ENCODE data around the gene CCR4. TPM values are rescaled to one million over a fixed set of nuclear protein-coding genes. Genes with fewer than 3 reads are reported as not detected.
"Not testable (repeated sequence)": the region's sequence is repeated elsewhere in the genome, so short reads cannot be mapped to it uniquely, and the experiment has no call there.

CCR4 gene
- total and polyA plus RNA-seq, 10 donors = 0.28 to 9.4 (median 4.9) TPM

DNA sequence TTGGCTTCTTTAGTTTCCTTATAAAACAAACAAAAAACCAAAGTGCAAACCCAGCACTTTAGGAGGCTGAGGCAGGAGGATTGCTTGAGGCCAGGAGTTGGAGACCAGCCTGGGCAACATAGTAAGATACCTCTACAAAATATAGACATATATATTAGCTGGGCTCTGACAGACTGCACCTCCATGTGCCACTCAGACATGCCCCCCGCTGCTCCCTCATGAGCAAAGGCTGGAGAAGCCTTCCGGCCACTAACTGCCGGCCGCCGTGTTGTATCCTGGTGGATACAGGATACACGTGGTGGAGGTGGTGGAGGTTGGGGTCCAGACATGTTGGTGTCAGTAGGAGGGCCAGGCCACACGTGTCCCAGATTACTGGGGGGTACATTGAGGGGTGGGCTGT is 29.4 kb upstream of the CCR4 start:
- no peak overlapping the region for H3K4me3 ChIP-seq
- intact Hi-C loops (cut with DNase I; ENCODE audit: low total_unique reads) = no loop called here
- peaks cover 0 to 12% (median 11%) of the 10 kb centered on the region in 8 donors for H3K9me3 ChIP-seq
- DNase-seq = no peak
- no peaks in the 10 kb centered on the region for H3K36me3 ChIP-seq
- TF ChIP-seq POLR2A (IDR thresholded peaks at IDR 0.05) (no peak), CTCF (IDR thresholded peaks at IDR 0.05 in 8 of 11, conservative IDR thresholded peaks at IDR 0.05 in 3 of 11) (no peak), POLR2AphosphoS5 (IDR thresholded peaks at IDR 0.05) (no peak)
- no peaks in the 10 kb centered on the region for H3K4me1 ChIP-seq
- WGBS, 5 donors = 84 to 92% (median 86%) methylated on average over 7 of the region's 7 CpGs
- no peak overlapping the region for H3K27ac ChIP-seq
- H3K27me3 ChIP-seq (replicated peaks in 1 of 7) = peaks cover 0 to 10% (median 0%) of the 10 kb centered on the region in 7 donors

GRCh38 chr3:32930161-32930560 is 21.3 kb upstream of the CCR4 start:
- Histone ChIP-seq H3K36me3 (no peaks in the 10 kb centered on the region), H3K27me3 (replicated peaks in 1 of 7) (peaks cover 0 to 12% (median 0%) of the 10 kb centered on the region in 7 donors), H3K4me1 (no peaks in the 10 kb centered on the region), H3K9me3 (no peaks in the 10 kb centered on the region), H3K27ac (no peak overlapping the region), H3K4me3 (no peak overlapping the region)
- no peak for DNase-seq
- TF ChIP-seq POLR2AphosphoS5 (IDR thresholded peaks at IDR 0.05) = no peak
- no peak for TF ChIP-seq CTCF (IDR thresholded peaks at IDR 0.05 in 8 of 11, conservative IDR thresholded peaks at IDR 0.05 in 3 of 11)
- no peak for TF ChIP-seq POLR2A (IDR thresholded peaks at IDR 0.05)
- intact Hi-C loops (cut with DNase I; ENCODE audit: low total_unique reads) = loop anchor here (5.0 kb wide), 1 partner anchor 418 kb away; no protein-coding TSS in a partner anchor
- 91 to 98% (median 93%) methylated on average over 3 of the region's 3 CpGs for WGBS, 5 donors

DNA sequence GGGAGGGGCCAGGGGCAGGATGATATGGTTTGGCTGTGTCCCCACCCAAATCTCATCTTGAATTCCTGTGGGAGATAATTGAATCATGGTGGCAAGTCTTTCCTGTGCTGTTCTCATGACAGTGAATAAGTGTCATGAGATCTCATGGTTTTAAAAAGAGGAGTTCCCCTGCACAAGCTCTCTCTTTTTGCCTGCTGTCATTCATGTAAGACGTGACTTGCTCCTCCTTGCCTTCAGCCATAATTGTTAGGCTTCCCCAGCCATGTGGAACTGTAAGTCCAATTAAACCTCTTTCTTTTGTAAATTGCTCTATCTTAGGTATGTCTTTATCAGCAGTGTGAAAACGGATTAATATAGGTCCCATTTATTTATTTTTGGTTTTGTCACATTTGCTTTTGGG is 20.2 kb upstream of the CCR4 start:
- H3K4me1 ChIP-seq, H3K36me3 ChIP-seq, H3K4me3 ChIP-seq, DNase-seq, H3K9me3 ChIP-seq, H3K27ac ChIP-seq: not testable (repeated sequence)
- intact Hi-C loops (cut with DNase I; ENCODE audit: low total_unique reads) = loop anchor here (5.0 kb wide), 1 partner anchor 419 kb away; no protein-coding TSS in a partner anchor
- H3K27me3 ChIP-seq (replicated peaks in 1 of 7) = peaks cover 0 to 11% (median 0%) of the 10 kb centered on the region in 7 donors
- 75 to 87% (median 84%) methylated on average over 2 of the region's 2 CpGs for WGBS, 5 donors

DNA sequence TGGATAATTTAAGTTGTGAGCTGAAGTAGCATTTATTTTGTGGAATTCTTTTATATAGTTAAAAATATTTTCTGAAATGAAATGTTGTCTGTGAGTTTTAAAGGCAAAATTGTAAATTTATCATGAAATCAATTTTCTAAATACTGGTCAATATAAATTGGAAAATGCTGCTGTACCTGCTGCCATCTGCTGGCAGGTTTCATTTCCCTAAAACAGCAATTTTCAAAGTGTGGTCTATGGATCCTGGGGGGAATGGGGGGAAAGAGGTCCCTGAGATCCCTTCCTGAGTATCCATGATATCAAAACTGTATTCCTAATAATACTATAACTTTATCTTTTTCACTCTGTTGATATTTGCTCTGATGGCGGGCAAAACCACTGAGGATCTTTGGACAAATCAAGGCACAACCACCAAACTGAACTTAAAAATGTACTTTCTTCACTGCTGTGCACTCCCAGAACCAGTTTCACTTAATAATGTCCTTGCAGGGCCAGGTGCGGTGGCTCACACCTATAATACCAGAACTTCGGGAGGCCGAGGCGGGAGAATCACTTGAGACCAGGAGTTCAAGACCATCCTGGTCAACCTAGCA is 17.2 kb upstream of the CCR4 start:
- Histone ChIP-seq H3K27me3 (replicated peaks in 1 of 7) (no peaks in the 10 kb centered on the region), H3K4me3 (no peak overlapping the region), H3K27ac (no peak overlapping the region), H3K9me3 (no peaks in the 10 kb centered on the region), H3K4me1 (no peaks in the 10 kb centered on the region), H3K36me3 (no peaks in the 10 kb centered on the region)
- no peak for DNase-seq
- intact Hi-C loops (cut with DNase I; ENCODE audit: low total_unique reads) = loop anchor here (5.0 kb wide), 1 partner anchor 422 kb away; no protein-coding TSS in a partner anchor
- 73 to 95% (median 87%) methylated on average over 5 of the region's 5 CpGs for WGBS, 5 donors
- TF ChIP-seq CTCF (IDR thresholded peaks at IDR 0.05 in 8 of 11, conservative IDR thresholded peaks at IDR 0.05 in 3 of 11) (peak in 8 of 11 experiments; percentile 4 to 65 (median 56)), POLR2A (IDR thresholded peaks at IDR 0.05) (no peak), POLR2AphosphoS5 (IDR thresholded peaks at IDR 0.05) (no peak)
